H1 (cell line): ENCODE data around the gene NHLH1. TPM values are rescaled to one million over a fixed set of nuclear protein-coding genes. Genes with fewer than 3 reads are reported as not detected.

Experiments used
- CBX5 ChIP-seq: fragments of 300-800, 300-1000 bp; sonication (generic); IDR thresholded peaks from 2 replicates; pipeline ENCODE4 v1.7.1; 2016; ENCODE audit warnings: antibody characterized with exemption, low read length, low read depth
- CTBP2 ChIP-seq: IDR thresholded peaks from 2 replicates; pipeline ENCODE4 v1.7.0; 2011; ENCODE audit warnings: borderline replicate concordance, mild to moderate bottlenecking, moderate library complexity, mixed read lengths, low read length; ENCODE audit not compliant: insufficient read depth, insufficient read length
- HDAC2 ChIP-seq, 2 experiments: fragments of 300-600 bp in 1 of 2; sonication (generic) in 1 of 2; IDR thresholded peaks; 2 replicates each; pipeline ENCODE4 v1.6.1; 2011 to 2012; ENCODE audit warnings: low read depth in 2 of 2, low read length in 2 of 2, mild to moderate bottlenecking in 2 of 2, moderate library complexity in 2 of 2, borderline replicate concordance in 1 of 2, inconsistent platforms in 1 of 2
- TCF12 ChIP-seq: IDR thresholded peaks from 2 replicates; pipeline ENCODE4 v1.6.1; 2011; ENCODE audit warnings: low read depth, mild to moderate bottlenecking, low read length
- YY1 ChIP-seq: IDR thresholded peaks from 2 replicates; pipeline ENCODE4 v1.6.1; 2011; ENCODE audit warnings: low read depth, mild to moderate bottlenecking, low read length
- polyA plus RNA-seq, 7 experiments: library from polyadenylated mRNA; depleted of rRNA in 3 of 7; stranded (reverse) in 5 of 7; unstranded in 2 of 7; fragments of >200 nt in 5 of 7; fragments of 200-250 nt in 2 of 7; gene quantifications; 1 replicate in 5 of 7; 2 replicates in 1 of 7; 4 replicates in 1 of 7; pipeline versions ENCODE4 v1.2.1 to v1.2.3, GENCODE V29; 2011 to 2013; ENCODE audit warnings: missing spikeins in 2 of 7, mixed read lengths in 2 of 7
- total RNA-seq: library from RNA; stranded (reverse); fragmentation: NEBNext Ultra II Directional; extraction: Animal tissue kit (Norgen Biotek cat#: 25700); gene quantifications from 2 replicates; pipeline ENCODE4 v1.2.1, GENCODE V29; 2021
- TF ChIP-seq, protein P1 (sequence below): IDR thresholded peaks from 2 replicates; pipeline ENCODE4 v1.6.1; 2011; ENCODE audit warnings: low read length, improper control_type of control experiment

Gene NHLH1
- total and polyA plus RNA-seq, 2 of the 8 experiments (the other 6 are each of a cell fraction or from before 2014, with no cell fraction given) = 0.39 to 0.91 TPM

DNA sequence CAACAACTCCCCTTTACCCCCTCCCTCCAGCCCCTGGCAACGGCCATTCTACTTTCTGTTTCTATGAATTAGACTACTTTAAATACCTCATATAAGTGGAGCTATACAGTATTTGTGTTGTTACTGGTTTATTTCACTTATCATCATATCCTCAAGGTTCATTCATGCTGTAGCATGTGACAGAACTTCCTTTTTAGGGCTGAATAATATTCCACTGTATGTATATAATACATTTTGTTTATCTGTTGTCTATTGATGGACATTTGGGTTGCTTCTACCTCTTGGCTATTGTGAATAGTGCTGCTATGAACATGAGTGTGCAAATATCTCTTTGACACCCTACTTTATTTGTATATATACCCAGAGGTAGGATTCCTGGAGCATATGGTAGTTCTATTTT is 2.2 kb downstream of the NHLH1 start (continued):
- TF ChIP-seq HDAC2 (IDR thresholded peaks at IDR 0.05; ENCODE audit: borderline replicate concordance in 1 of 2, low read depth in 2 of 2, low read length in 2 of 2) (no peak), YY1 (no peak), TCF12 (no peak), CTBP2 (no peak), CBX5 (no peak)
- TF ChIP-seq, protein P1, sequence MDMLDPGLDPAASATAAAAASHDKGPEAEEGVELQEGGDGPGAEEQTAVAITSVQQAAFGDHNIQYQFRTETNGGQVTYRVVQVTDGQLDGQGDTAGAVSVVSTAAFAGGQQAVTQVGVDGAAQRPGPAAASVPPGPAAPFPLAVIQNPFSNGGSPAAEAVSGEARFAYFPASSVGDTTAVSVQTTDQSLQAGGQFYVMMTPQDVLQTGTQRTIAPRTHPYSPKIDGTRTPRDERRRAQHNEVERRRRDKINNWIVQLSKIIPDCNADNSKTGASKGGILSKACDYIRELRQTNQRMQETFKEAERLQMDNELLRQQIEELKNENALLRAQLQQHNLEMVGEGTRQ = no peak
